AG04449 (cell line): Measurements from ENCODE around the gene RIT1.

Experiments used
- CTCF ChIA-PET: fragments of 350-600 bp; formaldehyde crosslinking; extraction: SDS; loops from one replicate; lab custom pipeline; 2021; ENCODE audit warnings: antibody characterized with exemption; lab: Yijun Ruan, JAX
- POLR2A ChIA-PET: fragments of 400-600, 350-600 bp; formaldehyde crosslinking; extraction: SDS; loops from one replicate; lab custom pipeline; 2020; ENCODE audit warnings: antibody characterized with exemption, inconsistent platforms; lab: Yijun Ruan, JAX
- DNase-seq: peaks from one replicate; pipeline ENCODE4 v3.0.0-alpha.2; 2010; ENCODE audit warnings: low read depth, low spot score
- H3K4me3 ChIP-seq: 2 replicates; pipeline ENCODE4 v1.5.1; 2011; ENCODE audit warnings: low read depth, mild to moderate bottlenecking, control low read depth, low read length
- TF ChIP-seq, protein P1 (sequence below): IDR thresholded peaks from one replicate; pipeline ENCODE4 v1.5.1; 2011; ENCODE audit warnings: mild to moderate bottlenecking, moderate library complexity, low read length, control low read depth, inconsistent platforms; ENCODE audit not compliant: insufficient read depth; ENCODE audit errors: missing control alignments

Gene RIT1

DNA sequence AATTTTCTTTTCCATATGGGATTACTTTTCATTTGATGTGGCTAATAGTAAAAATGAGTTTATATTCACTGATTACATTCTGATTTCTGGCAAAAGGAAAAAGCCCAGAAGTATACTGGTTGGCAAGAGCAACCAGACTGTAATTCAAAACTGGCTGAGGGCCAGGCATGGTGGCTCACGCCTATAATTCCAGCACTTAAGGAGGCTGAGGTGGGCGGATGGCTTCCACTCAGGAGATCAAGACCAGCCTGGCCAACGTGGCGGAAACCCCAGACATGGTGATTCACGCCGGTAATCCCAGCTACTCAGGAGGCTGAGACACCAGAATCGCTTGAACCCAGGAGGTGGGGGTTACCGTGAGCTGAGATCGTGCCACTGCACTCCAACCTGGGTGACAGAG is 37.3 kb downstream of the RIT1 start:
- TF ChIP-seq, protein P1, sequence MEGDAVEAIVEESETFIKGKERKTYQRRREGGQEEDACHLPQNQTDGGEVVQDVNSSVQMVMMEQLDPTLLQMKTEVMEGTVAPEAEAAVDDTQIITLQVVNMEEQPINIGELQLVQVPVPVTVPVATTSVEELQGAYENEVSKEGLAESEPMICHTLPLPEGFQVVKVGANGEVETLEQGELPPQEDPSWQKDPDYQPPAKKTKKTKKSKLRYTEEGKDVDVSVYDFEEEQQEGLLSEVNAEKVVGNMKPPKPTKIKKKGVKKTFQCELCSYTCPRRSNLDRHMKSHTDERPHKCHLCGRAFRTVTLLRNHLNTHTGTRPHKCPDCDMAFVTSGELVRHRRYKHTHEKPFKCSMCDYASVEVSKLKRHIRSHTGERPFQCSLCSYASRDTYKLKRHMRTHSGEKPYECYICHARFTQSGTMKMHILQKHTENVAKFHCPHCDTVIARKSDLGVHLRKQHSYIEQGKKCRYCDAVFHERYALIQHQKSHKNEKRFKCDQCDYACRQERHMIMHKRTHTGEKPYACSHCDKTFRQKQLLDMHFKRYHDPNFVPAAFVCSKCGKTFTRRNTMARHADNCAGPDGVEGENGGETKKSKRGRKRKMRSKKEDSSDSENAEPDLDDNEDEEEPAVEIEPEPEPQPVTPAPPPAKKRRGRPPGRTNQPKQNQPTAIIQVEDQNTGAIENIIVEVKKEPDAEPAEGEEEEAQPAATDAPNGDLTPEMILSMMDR: no peak
- H3K4me3 ChIP-seq: no peak overlapping the region
- ChIA-PET CTCF (interaction anchor here (1.6 to 2.7 kb wide), 2 partner anchors 8 to 11 kb away, joined by 4 to 13 read pairs; no protein-coding TSS in a partner anchor), POLR2A (no interaction called here)
- no peak for DNase-seq

DNA sequence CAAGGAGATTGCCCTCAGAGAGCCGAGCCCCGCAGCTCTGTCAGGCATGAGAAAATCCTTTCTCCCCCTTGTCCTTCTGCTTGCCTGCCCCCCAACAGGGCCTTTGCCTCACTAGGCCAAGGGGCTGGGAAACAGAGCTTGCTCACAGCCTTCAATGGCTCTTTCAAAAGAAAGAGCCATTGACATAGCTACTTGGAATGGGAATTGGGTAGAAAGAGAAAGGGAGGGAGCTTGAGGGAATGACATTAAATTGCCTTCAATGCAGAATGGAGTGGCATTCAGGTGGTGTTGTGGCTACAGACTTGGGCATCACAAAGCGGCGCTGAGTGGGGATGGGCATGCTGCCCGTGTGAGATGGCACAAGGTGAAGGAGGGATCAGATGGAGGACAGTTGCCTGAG is 38.6 kb downstream of the RIT1 start:
- ChIA-PET CTCF (interaction anchor here (1.6 to 2.7 kb wide), 3 partner anchors 10 to 13 kb away, joined by 4 to 13 read pairs (median 4); no protein-coding TSS in a partner anchor), POLR2A (no interaction called here)
- DNase-seq: no peak
- TF ChIP-seq, protein P1: no peak
- no peak overlapping the region for H3K4me3 ChIP-seq

DNA sequence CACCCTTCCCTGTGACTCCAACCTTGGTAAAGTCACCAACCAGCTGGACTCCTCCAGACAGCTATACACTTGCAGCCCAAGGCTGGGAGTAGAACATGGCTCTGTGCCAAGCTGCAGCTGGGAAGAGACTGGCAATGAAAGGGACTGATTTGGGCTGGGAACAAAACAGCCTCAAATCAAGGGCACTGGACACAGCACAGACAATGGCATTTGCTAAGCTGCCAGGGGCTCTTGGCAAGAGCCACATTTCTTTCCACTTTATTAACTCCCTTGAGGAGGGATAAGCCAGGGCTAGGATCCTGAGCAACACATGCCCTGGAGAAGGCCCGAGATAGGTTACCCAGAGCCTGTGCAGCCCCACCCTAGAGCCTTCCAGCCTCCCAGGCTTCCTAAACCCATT is 39.8 kb downstream of the RIT1 start:
- no peak for DNase-seq
- POLR2A ChIA-PET: no interaction called here
- CTCF ChIA-PET: interaction anchor here (1.7 to 2.7 kb wide), 2 partner anchors 11 to 14 kb away, joined by 4 to 13 read pairs; no protein-coding TSS in a partner anchor
- TF ChIP-seq, protein P1: no peak
- no peak overlapping the region for H3K4me3 ChIP-seq

DNA sequence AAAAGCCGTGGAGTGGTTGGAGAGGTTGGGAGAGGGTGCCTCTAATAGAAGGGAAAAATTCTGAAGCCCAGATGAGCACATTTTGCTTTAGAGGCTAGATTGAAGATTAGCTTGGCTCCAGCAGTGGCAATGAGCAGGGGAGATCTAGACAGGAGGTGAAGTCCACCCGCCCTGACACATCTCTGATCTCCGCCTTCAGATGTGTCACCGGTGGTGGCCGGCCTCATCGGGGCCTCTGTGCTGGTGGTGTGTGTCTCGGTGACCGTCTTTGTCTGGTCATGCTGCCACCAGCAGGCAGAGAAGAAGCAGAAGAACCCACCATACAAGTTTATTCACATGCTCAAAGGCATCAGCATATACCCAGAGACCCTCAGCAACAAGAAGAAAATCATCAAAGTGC is 43.4 kb downstream of the RIT1 start:
- no peak overlapping the region for H3K4me3 ChIP-seq
- CTCF ChIA-PET: interaction anchor here (1.5 kb wide), 1 partner anchor 11 kb away, joined by 4 read pairs; no protein-coding TSS in a partner anchor
- no peak for DNase-seq
- TF ChIP-seq, protein P1: no peak
- POLR2A ChIA-PET: no interaction called here

DNA sequence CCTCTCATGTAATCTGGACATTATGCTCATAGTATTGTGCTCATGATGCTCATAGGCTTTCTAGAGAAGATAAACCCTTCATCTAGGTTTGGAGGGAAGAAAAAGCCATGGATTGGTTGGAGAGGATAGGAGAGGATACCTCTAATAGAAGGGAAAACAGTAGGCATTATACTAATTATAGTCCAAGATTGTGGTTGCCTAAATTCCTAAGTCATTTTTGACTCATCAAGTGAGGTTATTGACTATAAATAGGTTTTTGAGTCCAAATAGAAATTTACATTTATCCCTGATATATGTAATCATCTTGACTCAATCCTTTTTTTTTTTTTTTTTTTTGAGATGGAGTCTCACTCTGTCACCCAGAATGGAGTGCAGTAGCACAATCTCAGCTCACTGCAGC is 46.8 kb downstream of the RIT1 start:
- DNase-seq: no peak
- ChIA-PET CTCF (no interaction called here), POLR2A (interaction anchor here (0.6 kb wide), 1 partner anchor 24 kb away, joined by 3 read pairs; no protein-coding TSS in a partner anchor)
- H3K4me3 ChIP-seq: no peak overlapping the region
- TF ChIP-seq, protein P1: no peak

DNA sequence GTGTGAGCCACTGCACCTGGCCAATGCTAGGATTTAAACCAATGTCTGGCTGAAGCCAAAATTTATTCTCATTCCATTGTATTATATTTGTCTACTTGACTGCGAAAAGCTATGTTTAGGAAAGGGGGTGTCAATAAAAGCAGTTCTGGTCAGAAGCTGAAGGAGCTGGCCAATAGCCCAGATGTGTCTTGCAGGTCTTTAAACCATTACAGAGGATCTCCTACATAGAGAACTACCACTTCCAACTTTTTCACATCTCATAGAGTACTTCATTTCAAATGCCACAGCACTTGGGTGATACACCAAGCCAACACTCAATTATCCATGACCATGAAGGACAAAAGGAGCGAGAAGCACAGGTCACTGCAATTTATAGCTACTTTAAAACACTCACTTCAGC is 49.3 kb downstream of the RIT1 start:
- CTCF ChIA-PET: interaction anchor here (1.4 to 2.2 kb wide), 3 partner anchors 10 to 128 kb away, joined by 3 to 5 read pairs (median 4); no protein-coding TSS in a partner anchor

More for the DNA sequence above, 49.3 kb downstream of the RIT1 start:
- POLR2A ChIA-PET: no interaction called here
- no peak overlapping the region for H3K4me3 ChIP-seq
- DNase-seq: no peak
- TF ChIP-seq, protein P1: no peak
